Measurements from ENCODE around the gene IGSF3.
"Not testable (repeated sequence)": the region's sequence is repeated elsewhere in the genome, so short reads cannot be mapped to it uniquely, and the experiment has no call there.

Gene IGSF3

DNA sequence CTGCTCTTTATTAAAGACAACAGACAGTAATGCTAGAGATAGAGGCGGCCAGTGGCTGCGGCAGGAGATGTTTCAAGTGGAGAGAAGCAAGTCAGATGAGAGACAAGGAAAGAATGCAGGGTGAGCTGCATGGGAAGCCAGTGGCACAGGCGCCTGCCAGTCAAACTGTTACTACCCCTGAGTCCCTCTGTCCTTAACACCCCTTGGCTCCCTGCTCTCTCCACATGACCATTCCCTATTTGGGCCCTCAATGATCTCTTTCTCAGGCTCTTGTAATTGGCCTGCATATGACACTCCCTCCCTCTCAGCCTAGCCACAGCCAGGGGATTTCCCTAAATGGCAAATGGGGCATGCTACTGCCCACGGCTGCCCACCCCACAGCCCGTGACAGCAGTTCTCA lies 74.1 kb downstream of the IGSF3 start:
- not testable (repeated sequence) for H3K36me3 ChIP-seq (ENCODE audit: insufficient read depth, low read length); H3K9me3 ChIP-seq (ENCODE audit: low read length); H3K4me1 ChIP-seq (ENCODE audit: insufficient read depth, low read length); H3K9ac ChIP-seq (ENCODE audit: low read length); H3K27ac ChIP-seq (ENCODE audit: low read depth, low read length); H3K27me3 ChIP-seq (ENCODE audit: control insufficient read depth in 1 of 2, insufficient read depth in 2 of 2, low read length in 2 of 2); H3K4me3 ChIP-seq (ENCODE audit: low read depth in 1 of 2, low read length in 2 of 2)

DNA sequence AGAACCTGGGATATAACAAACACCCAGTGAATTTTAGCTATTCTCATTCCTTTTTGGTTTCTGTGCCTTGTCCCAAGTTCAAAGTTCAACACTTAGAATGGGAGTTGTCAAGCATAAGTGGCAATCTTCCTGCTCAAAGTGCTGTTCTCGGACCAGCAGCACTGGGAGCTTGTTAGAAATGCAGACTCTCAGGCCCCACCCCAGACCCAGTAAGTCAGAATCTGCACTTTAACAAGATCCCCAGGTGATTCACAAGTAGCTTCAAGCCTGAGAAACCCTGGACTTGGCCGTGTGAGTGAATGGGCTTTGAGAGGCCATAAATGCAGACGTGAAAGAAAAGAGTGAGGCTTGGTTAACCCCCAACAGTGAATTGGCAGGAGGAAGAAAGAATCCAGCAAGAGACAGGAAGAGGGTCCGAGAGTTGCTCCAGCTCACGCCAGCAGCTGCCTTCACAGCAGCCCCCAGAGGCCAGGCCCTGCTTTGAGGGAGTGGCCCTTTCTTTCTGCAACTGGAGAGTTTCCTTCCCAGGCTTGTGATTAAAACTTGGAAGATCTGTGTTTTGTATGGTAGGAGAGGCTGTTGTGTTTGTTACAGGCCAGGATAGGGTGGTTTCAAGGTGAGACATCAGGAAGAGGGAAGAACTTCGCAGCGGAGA lies 75.5 kb downstream of the IGSF3 start:
- not testable (repeated sequence) for H3K9ac ChIP-seq (ENCODE audit: low read length); H3K4me3 ChIP-seq (ENCODE audit: low read depth in 1 of 2, low read length in 2 of 2); H3K27me3 ChIP-seq (ENCODE audit: control insufficient read depth in 1 of 2, insufficient read depth in 2 of 2, low read length in 2 of 2); H3K9me3 ChIP-seq (ENCODE audit: low read length); H3K36me3 ChIP-seq (ENCODE audit: insufficient read depth, low read length); H3K4me1 ChIP-seq (ENCODE audit: insufficient read depth, low read length); H3K27ac ChIP-seq (ENCODE audit: low read depth, low read length)

DNA sequence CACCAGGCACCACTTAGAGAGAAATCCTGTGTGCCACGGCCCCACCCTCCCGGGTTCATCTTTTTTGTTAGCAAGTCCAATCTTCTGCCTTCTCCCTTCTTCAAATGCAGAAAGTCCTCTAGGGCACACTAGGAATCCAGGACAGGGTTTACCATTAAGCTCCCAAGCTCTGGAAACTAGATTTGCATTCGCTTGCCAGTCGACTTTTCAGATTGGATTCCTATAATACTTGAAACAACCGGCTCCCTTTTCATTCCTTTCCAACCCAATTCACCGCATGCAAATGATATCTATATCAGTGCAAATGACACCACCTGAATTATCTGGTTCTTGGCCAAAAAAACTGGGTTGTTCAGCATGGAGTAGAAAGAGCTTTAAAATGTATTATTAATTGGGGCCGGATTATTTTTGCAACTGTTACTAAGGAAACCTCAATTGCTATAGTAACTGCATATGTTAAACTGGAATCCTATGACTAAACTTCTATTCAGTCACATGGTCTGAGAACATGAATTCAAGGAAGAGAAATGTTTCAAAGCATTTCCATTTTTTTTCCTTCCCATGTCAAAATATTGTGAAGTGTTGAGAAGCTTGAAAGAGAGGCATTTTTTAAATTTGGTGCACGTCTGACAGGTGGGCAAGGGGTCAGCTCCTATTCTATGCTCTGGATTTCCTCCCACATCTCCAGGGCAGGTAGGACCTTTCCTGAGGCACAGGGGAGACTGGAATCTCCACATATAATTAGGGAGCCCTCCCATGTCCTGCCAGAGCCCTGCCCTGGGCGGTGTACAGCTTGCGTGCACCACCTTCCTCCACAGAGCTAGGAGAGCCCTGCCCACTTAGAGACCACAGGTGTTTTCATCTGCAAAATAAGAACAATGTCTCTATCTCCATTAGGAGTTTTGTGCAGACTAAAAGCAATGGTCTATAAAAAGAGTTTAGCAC lies 76.3 kb downstream of the IGSF3 start:
- H3K9me3 ChIP-seq (ENCODE audit: low read length); H3K36me3 ChIP-seq (ENCODE audit: insufficient read depth, low read length); H3K27ac ChIP-seq (ENCODE audit: low read depth, low read length); H3K4me3 ChIP-seq (ENCODE audit: low read depth in 1 of 2, low read length in 2 of 2); H3K27me3 ChIP-seq (ENCODE audit: control insufficient read depth in 1 of 2, insufficient read depth in 2 of 2, low read length in 2 of 2); H3K9ac ChIP-seq (ENCODE audit: low read length); H3K4me1 ChIP-seq (ENCODE audit: insufficient read depth, low read length): not testable (repeated sequence)

DNA sequence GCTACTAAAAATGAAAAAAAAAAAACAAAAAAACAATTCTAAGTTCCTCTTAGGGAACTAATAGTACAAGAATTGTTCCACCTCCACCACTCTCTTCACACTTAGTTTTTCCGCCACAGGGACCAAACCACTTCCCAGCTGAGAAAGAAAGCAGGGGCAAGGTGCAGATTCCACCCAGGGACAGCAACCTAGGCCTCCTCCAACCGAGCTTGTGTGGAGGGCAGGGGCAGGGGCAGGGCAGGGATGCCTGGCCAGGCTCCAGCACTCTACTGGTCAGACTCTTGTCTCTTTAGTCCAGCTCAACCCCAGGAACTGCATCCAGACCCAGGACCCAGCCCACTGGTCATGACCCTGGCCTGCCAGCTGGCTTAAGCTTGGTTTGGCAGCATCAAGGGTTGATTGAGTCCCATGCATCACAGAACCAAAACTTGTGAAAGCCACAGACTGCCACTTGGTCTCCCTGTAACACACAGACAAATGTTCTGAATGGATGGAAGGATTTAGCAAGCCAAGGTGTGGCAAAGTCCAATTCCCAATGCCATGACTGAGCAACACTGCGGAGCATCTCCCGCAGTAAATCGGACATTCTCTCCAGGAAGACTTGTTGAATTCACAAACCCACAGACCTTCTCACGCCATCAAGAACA lies 77.1 kb downstream of the IGSF3 start:
- H3K4me3 ChIP-seq (ENCODE audit: low read depth in 1 of 2, low read length in 2 of 2); H3K4me1 ChIP-seq (ENCODE audit: insufficient read depth, low read length); H3K27me3 ChIP-seq (ENCODE audit: control insufficient read depth in 1 of 2, insufficient read depth in 2 of 2, low read length in 2 of 2); H3K9ac ChIP-seq (ENCODE audit: low read length); H3K27ac ChIP-seq (ENCODE audit: low read depth, low read length); H3K9me3 ChIP-seq (ENCODE audit: low read length); H3K36me3 ChIP-seq (ENCODE audit: insufficient read depth, low read length): not testable (repeated sequence)

DNA sequence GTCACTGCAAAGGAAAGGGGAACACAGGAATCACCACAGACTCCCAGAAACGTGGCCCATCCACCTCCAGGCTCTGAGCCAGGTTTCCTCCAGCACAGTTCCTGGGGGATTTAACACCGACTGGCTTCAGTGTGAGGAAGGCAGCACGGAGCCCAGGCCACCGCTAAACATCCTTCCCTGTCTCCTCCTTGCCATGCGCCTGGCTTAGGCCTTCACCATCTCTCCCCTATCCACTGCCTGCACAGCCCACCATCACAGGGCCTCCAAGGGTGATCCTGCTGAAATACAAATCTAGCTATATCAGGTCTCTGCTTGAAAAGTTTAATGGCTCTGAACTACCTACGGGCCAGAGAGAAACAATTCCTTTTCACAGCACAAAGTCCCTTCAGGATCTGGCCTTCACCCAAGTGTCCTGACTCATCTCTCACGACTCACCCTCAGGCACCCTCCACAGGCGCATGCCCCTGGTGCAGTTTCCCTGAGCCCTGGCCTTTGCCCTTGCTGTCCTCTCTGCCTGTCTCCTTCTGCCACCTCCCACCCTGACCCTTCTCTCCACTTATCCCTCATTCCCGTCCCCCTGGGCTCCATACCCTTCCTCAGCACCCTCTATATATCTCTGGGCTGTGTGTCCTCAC lies 78.3 kb downstream of the IGSF3 start:
- H3K27ac ChIP-seq (ENCODE audit: low read depth, low read length); H3K4me1 ChIP-seq (ENCODE audit: insufficient read depth, low read length); H3K4me3 ChIP-seq (ENCODE audit: low read depth in 1 of 2, low read length in 2 of 2); H3K9ac ChIP-seq (ENCODE audit: low read length); H3K27me3 ChIP-seq (ENCODE audit: control insufficient read depth in 1 of 2, insufficient read depth in 2 of 2, low read length in 2 of 2); H3K36me3 ChIP-seq (ENCODE audit: insufficient read depth, low read length); H3K9me3 ChIP-seq (ENCODE audit: low read length): not testable (repeated sequence)

DNA sequence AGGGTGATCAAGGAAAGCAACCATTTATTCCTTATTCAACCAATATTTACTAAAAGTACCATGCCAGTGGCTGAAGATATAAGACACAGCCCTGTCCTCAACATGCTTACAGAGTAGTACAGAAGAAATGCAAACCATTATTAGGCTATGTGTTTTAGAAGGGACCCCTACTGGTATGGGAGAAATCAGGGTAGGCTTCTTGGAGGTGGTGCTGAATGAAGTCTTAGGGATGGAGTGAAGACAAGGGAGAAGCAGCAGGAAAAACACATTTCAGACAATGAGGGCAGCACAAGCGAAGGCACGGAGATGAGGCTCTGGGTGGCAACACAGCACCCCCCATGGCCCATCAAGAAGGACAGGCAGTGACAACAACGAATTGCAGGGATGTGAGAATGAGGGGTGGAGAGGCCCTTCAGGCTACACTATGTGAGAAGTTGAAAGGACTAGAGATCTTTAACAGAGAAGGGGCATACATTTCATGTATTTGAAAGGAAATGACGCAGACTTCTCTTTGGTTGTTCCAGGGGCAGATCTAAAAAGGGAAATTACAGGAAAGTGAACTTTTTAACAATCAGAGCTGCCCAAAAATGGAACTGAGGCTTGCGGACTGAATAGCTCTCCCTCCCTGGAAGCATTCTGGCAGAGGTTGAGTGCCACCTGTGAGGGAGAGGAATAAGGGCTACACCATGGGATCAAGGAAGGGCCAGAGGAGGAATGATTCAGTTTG lies 79.9 kb downstream of the IGSF3 start:
- H3K4me3 ChIP-seq (ENCODE audit: low read depth in 1 of 2, low read length in 2 of 2), result no peak overlapping the region
- H3K36me3 ChIP-seq (ENCODE audit: insufficient read depth, low read length), result no peaks in the 10 kb centered on the region
- no peaks in the 10 kb centered on the region for H3K4me1 ChIP-seq (ENCODE audit: insufficient read depth, low read length)
- no peaks in the 10 kb centered on the region for H3K9me3 ChIP-seq (ENCODE audit: low read length)
- H3K27ac ChIP-seq (ENCODE audit: low read depth, low read length), result no peak overlapping the region
- H3K27me3 ChIP-seq (ENCODE audit: control insufficient read depth in 1 of 2, insufficient read depth in 2 of 2, low read length in 2 of 2), result no peaks in the 10 kb centered on the region
- no peak overlapping the region for H3K9ac ChIP-seq (ENCODE audit: low read length)

DNA sequence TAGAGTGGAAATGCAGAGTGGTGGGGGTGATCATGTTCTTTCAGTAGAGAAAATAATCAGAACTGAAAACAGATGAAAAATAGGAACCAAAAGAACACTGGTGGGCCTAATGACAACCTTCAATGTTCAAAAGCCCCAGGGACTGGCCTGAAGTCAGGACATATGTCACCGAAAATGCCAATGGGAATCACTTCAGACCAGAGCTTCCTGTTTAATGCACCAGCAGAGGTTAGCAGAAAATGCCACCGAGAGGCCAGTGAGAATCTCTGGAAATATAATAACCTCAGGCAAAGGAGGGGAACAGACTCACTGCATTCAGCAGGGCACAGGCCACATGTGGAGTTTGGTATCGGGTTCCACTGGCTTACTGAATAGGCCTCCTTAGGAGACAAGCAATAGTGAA lies 80.8 kb downstream of the IGSF3 start:
- Histone ChIP-seq H3K4me1 (ENCODE audit: insufficient read depth, low read length) (no peaks in the 10 kb centered on the region), H3K9ac (ENCODE audit: low read length) (no peak overlapping the region), H3K36me3 (ENCODE audit: insufficient read depth, low read length) (no peaks in the 10 kb centered on the region), H3K4me3 (ENCODE audit: low read depth in 1 of 2, low read length in 2 of 2) (no peak overlapping the region), H3K27me3 (ENCODE audit: control insufficient read depth in 1 of 2, insufficient read depth in 2 of 2, low read length in 2 of 2) (no peaks in the 10 kb centered on the region), H3K9me3 (ENCODE audit: low read length) (no peaks in the 10 kb centered on the region), H3K27ac (ENCODE audit: low read depth, low read length) (no peak overlapping the region)

DNA sequence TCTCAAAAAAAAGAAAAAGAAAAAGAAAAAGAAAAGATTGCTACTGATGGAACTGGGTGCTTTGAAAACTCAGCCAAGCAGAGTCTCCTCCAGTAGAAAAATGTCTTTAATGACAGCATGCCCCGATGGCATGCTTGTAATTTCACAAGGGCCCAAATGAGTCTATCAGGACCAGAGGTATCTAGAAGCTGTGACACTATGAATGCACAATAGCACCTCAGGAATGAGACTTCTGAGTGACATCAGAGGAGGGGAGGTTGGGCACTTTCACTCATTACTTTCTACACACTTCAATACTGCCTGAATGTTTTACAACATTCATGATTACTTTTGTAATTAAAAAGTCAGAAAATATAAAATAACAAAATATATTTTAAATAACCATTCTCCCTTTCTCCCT lies 81.6 kb downstream of the IGSF3 start:
- Histone ChIP-seq H3K9me3 (ENCODE audit: low read length) (no peaks in the 10 kb centered on the region), H3K27me3 (ENCODE audit: control insufficient read depth in 1 of 2, insufficient read depth in 2 of 2, low read length in 2 of 2) (no peaks in the 10 kb centered on the region), H3K27ac (ENCODE audit: low read depth, low read length) (no peak overlapping the region), H3K36me3 (ENCODE audit: insufficient read depth, low read length) (no peaks in the 10 kb centered on the region), H3K4me1 (ENCODE audit: insufficient read depth, low read length) (peaks cover 6% of the 10 kb centered on the region), H3K4me3 (ENCODE audit: low read depth in 1 of 2, low read length in 2 of 2) (no peak overlapping the region), H3K9ac (ENCODE audit: low read length) (no peak overlapping the region)

DNA sequence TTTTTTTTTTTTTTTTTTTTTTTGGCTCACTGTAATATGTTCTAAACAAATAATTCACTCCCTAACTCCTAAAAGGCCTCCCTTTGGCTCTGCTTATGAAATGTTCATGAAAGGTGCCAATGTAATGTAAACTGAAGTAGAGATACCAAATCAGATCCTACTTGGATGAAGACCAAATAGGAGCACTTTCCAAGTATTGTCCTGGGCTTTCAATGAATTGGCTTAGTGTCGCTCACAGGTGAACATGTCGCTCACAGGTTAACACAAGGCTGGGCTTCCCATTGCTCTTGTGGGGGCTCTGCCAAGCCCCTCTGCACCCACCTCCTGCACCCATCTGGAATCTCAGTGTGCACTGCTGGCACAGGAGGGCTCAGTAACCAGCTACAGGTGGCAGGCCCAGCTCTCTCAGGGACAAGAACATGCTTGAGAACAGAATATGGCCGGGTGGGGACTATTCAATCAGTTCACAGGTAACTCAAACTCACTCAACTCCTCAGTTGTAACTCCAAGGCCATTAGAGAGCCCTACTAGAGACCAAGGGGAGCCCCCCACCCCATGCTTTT lies 86.1 kb downstream of the IGSF3 start:
- no peaks in the 10 kb centered on the region for H3K27me3 ChIP-seq (ENCODE audit: control insufficient read depth in 1 of 2, insufficient read depth in 2 of 2, low read length in 2 of 2)
- H3K27ac ChIP-seq (ENCODE audit: low read depth, low read length), result no peak overlapping the region
- H3K36me3 ChIP-seq (ENCODE audit: insufficient read depth, low read length), result no peaks in the 10 kb centered on the region
- no peak overlapping the region for H3K4me3 ChIP-seq (ENCODE audit: low read depth in 1 of 2, low read length in 2 of 2)
- no peak overlapping the region for H3K9ac ChIP-seq (ENCODE audit: low read length)
- H3K4me1 ChIP-seq (ENCODE audit: insufficient read depth, low read length), result peaks cover 6% of the 10 kb centered on the region
- no peaks in the 10 kb centered on the region for H3K9me3 ChIP-seq (ENCODE audit: low read length)

DNA sequence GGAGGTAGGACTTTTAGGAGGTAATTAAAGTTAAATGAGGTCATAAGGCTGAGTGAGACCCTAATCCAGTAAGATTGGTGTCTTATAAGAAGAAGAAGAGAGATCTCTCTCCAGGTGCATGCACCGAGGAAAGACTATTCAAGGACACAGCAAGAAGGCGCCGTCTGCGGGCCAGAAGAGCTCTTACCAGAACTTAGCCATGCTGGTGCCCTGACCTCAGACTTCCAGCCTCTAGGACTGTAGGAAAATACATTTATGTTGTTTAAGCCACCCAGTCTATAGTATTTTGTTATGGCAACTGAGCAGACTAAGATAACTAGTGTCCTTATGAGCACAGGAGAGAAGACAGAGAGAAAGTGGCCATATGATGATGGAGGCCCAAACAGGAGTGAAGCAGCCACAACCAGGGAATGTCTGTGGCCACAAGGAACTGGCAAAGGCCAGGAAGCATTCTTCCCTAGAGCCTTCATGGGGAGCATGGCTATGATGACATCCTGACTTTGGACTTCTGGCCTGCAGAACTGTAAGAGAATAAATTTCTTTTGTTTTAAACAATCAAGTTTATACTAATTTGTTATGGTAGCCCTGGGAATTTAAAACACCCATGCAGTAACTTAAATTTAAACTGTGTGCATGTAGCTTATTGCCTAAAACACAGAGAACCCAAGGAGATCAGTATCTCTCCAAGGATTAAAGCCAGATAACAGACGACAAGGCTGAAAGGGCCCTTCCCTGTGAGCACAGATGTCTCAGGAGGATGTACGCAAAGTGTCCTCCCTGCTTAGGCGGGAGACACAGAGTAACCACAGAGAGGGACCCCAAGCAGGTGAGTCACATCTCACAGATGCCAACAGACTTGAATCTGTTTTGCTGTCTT lies 86.8 kb downstream of the IGSF3 start:
- Histone ChIP-seq H3K4me3 (ENCODE audit: low read depth in 1 of 2, low read length in 2 of 2) (no peak overlapping the region), H3K27me3 (ENCODE audit: control insufficient read depth in 1 of 2, insufficient read depth in 2 of 2, low read length in 2 of 2) (no peaks in the 10 kb centered on the region), H3K9me3 (ENCODE audit: low read length) (no peaks in the 10 kb centered on the region), H3K4me1 (ENCODE audit: insufficient read depth, low read length) (peaks cover 6% of the 10 kb centered on the region), H3K9ac (ENCODE audit: low read length) (no peak overlapping the region), H3K36me3 (ENCODE audit: insufficient read depth, low read length) (no peaks in the 10 kb centered on the region), H3K27ac (ENCODE audit: low read depth, low read length) (no peak overlapping the region)
